ENCODE measurements around the gene CPNE1. TPM values are rescaled to one million over a fixed set of nuclear protein-coding genes. Genes with fewer than 3 reads are reported as not detected.

CPNE1 gene
- total RNA-seq, 2 donors from 2014 or later = 125 to 126 TPM

DNA sequence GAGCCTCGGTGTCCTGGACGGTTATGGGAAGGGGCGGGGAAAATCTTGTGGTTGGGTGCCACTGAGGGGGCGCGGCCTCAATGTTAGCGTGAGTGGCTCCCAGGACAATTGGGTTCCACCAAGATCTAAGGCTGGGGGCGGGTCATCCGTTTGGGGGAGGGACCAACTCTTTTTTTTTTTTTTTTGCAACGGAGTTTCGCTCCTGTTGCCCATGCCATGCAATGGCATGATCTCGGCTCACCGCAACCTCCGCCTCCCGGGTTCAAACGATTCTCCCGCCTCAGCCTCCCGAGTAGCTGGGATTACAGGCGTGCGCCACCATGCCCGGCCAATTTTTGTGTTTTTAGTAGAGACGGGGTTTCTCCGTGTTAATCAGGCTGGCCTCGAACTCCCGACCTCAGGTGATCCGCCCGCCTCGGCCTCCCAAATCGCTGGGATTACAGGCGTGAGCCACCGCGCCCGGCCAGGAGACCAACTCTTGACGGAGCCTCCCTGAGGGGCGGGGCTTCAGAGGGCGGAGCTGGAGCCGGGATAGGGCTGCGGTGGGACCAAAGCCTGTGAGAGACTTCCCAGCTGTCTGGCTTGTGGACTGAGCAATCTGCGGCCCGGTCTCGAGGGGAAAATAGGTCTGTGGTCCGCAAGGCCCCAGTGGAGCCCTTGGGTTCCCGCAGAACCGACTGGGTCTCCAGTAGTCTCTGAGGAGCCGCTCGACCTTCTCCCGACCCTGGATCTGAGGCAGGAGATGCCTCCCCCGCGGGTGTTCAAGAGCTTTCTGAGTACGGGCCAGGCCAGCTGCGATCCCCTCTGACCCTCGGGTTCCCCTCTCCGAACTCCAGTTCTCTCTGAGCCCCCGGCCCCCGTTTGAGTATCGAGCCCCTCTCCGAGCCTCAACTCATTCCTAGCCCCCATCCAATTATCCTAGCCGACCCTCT, 48.0 kb downstream of the CPNE1 start:
- H3K4me3 ChIP-seq = peak overlapping the region; percentile 75
- H3K9me3 ChIP-seq = no peaks in the 10 kb centered on the region
- peak; percentile 34 for ATAC-seq (ENCODE audit: insufficient number of reproducible peaks, low FRiP score, low read depth)
- peaks cover 5% of the 10 kb centered on the region for H3K36me3 ChIP-seq
- peak; percentile 99 for DNase-seq (ENCODE audit: low spot score)
- TF ChIP-seq, protein P1, sequence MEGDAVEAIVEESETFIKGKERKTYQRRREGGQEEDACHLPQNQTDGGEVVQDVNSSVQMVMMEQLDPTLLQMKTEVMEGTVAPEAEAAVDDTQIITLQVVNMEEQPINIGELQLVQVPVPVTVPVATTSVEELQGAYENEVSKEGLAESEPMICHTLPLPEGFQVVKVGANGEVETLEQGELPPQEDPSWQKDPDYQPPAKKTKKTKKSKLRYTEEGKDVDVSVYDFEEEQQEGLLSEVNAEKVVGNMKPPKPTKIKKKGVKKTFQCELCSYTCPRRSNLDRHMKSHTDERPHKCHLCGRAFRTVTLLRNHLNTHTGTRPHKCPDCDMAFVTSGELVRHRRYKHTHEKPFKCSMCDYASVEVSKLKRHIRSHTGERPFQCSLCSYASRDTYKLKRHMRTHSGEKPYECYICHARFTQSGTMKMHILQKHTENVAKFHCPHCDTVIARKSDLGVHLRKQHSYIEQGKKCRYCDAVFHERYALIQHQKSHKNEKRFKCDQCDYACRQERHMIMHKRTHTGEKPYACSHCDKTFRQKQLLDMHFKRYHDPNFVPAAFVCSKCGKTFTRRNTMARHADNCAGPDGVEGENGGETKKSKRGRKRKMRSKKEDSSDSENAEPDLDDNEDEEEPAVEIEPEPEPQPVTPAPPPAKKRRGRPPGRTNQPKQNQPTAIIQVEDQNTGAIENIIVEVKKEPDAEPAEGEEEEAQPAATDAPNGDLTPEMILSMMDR (IDR thresholded peaks at IDR 0.05) = no peak
- H3K27me3 ChIP-seq (replicated peaks; ENCODE audit: insufficient read depth) = no peaks in the 10 kb centered on the region
- H3K4me1 ChIP-seq (ENCODE audit: control insufficient read depth in 1 of 2, low read depth in 2 of 2) = peaks cover 11 to 32% of the 10 kb centered on the region in 2 donors
- H3K27ac ChIP-seq = peak overlapping the region; percentile 69 to 84

GRCh38 chr20:35615667-35616464, 48.8 kb downstream of the CPNE1 start, which contains the start of gene SPAG4:
Gene SPAG4 (plus strand): TSS chr20:35615829. CDS start chr20:35616004, 175 bp downstream.
- Histone ChIP-seq H3K4me3 (peak within 1 kb of the TSS; percentile 75), H3K27me3 (replicated peaks; ENCODE audit: insufficient read depth) (no peaks in the 10 kb centered on the region), H3K36me3 (no peaks in the 10 kb centered on the region), H3K9me3 (no peaks in the 10 kb centered on the region), H3K27ac (peak within 1 kb of the TSS; percentile 83 to 84), H3K4me1 (ENCODE audit: control insufficient read depth in 1 of 2, low read depth in 2 of 2) (peaks cover 11 to 32% of the 10 kb centered on the region in 2 donors)
- DNase-seq (ENCODE audit: low spot score) (no peak), ATAC-seq (ENCODE audit: insufficient number of reproducible peaks, low FRiP score, low read depth) (peak; percentile 85)
- TF ChIP-seq, protein P1 (IDR thresholded peaks at IDR 0.05) = no peak

- Histone ChIP-seq H3K4me1 (ENCODE audit: control insufficient read depth in 1 of 2, low read depth in 2 of 2) (peaks cover 0 to 4% of the 10 kb centered on the region in 2 donors), H3K27me3 (replicated peaks; ENCODE audit: insufficient read depth) (no peaks in the 10 kb centered on the region), H3K27ac (no peak overlapping the region), H3K36me3 (no peaks in the 10 kb centered on the region), H3K4me3 (no peak overlapping the region), H3K9me3 (no peaks in the 10 kb centered on the region)
- TF ChIP-seq, protein P1 (IDR thresholded peaks at IDR 0.05) = no peak
- ATAC-seq (ENCODE audit: insufficient number of reproducible peaks, low FRiP score, low read depth) (no peak), DNase-seq (ENCODE audit: low spot score) (no peak)
Measured at GRCh38 chr20:35611482-35611881, 53.2 kb downstream of the CPNE1 start.

- no peak for ATAC-seq (ENCODE audit: insufficient number of reproducible peaks, low FRiP score, low read depth)
- no peak for DNase-seq (ENCODE audit: low spot score)
- H3K4me1 ChIP-seq (ENCODE audit: control insufficient read depth in 1 of 2, low read depth in 2 of 2) = peaks cover 0 to 4% of the 10 kb centered on the region in 2 donors
- TF ChIP-seq, protein P1 (IDR thresholded peaks at IDR 0.05) = no peak
- H3K36me3 ChIP-seq = no peaks in the 10 kb centered on the region
- no peaks in the 10 kb centered on the region for H3K9me3 ChIP-seq
- H3K27me3 ChIP-seq (replicated peaks; ENCODE audit: insufficient read depth) = no peaks in the 10 kb centered on the region
- no peak overlapping the region for H3K4me3 ChIP-seq
- no peak overlapping the region for H3K27ac ChIP-seq
Measured at GRCh38 chr20:35610833-35611427, 53.8 kb downstream of the CPNE1 start.

Data from thoracic aorta (tissue), 2 donors.